Measurements from ENCODE around the gene KLHL7.
"Not testable (repeated sequence)": the region's sequence is repeated elsewhere in the genome, so short reads cannot be mapped to it uniquely, and the experiment has no call there.

Gene KLHL7

DNA sequence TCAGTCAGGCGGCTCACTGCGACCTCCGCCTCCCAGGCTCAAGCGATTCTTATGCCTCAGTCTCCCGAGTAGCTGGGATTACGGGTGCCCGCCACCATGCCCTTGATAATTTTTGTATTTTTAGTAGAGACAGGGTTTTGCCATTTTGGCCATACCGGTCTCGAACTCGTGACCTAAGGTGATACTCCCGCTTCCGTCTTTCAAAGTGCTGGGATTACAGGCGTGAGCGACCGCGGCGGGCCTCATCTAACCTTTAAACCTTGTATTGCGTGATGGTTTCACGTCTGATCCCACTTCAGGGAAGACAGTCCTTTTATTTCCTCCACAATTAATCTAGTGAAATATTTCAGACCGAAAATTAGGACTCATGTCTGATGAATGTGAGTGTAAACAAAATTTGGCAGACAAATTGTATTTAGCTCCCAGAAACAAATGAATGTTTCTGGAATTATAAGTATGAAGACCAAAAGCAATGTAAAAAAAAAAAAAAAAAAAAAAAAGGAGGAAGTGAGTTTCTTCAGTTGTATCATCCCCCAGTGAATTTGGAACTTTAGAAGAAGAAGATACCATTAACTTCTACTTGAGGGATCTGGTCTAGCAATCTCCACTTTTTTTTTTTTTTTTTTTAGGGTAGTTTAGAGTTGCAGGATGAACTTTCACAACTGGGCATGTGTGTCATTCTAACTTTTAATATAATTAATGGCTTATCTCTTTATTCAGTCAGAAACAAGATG lies 77.9 kb downstream of the KLHL7 start:
- no peak for DNase-seq

DNA sequence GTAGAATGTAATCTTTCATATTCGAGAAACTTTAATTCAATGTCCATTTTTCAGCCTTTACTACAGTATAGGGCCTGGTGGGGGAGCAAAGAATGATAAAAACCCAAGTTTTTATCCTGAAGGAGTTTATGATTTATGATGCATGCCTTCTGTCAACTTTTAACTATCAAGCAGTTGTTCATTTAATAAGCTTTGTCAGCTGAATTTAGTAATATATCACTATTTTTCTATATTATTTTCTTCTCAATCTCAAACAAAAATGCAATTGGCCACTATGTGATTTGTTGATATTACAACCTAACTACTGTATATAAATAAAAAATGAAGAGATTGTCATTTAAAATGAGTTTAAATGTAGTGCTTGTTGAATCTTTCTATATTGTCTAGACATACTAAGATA lies 78.7 kb downstream of the KLHL7 start:
- no peak for DNase-seq

DNA sequence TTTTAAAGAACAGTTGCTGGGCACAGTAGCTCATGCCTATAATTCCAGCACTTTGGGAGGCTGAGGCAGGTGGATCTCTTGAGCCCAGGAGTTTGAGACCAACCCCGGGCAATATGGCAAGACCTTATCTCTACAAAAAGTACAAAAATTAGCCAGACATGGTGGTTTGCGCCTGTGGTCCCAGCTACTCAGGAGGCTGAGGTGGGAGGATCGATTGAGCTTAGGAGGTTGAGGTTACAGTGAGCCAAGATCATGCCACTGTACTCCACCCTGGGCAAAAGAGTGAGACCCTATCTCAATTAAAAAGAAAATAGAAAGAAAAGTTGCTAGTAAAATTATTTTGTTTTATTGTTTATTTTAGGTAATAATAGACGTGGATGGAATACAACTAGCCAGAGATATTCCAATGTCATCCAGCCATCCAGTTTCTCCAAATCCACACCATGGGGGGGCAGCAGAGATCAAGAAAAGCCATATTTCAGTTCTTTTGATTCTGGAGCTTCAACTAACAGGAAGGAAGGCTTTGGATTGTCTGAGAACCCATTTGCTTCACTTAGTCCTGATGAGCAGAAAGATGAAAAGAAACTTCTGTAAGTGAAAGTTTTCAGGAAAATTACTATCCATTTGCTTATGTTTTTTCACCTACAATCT lies 79.2 kb downstream of the KLHL7 start:
- DNase-seq, result no peak

DNA sequence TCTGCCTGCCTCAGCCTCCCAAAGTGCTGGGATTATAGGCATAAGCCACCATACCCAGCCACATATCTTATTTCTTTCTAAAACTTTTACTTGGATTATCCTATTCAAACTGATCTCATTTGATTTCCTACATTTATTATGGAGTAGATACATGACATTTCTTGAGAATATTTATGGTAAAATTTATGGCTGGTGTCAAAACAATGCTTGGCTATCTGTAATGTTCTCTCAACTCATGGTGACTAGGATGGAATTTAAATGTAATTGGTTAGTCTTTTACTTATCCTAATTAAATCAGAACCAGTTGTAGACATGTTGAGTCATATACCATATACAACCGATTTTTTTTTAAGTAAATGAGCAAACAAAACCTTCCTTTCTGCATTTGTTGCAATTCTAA lies 80.4 kb downstream of the KLHL7 start:
- DNase-seq, result no peak

DNA sequence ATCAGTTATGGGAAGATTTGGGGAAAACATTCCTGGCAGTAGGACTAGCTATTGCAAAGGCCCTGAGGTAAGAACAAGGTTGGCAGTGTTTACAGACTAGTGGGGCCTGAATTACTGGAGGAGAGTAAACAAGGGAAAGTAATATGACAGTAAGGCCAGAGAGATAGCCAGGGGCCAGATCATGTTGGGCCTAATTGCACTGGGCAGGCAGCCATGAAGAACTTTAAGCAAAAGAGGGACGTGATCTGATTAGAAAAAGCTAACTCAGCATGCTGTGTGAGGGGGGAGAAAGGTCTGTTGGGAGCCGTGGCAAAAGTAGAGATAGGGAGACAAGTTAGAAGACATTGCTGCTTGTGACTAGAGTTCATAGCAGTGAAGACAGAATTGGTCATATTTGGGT lies 85.4 kb downstream of the KLHL7 start:
- no peak for DNase-seq

DNA sequence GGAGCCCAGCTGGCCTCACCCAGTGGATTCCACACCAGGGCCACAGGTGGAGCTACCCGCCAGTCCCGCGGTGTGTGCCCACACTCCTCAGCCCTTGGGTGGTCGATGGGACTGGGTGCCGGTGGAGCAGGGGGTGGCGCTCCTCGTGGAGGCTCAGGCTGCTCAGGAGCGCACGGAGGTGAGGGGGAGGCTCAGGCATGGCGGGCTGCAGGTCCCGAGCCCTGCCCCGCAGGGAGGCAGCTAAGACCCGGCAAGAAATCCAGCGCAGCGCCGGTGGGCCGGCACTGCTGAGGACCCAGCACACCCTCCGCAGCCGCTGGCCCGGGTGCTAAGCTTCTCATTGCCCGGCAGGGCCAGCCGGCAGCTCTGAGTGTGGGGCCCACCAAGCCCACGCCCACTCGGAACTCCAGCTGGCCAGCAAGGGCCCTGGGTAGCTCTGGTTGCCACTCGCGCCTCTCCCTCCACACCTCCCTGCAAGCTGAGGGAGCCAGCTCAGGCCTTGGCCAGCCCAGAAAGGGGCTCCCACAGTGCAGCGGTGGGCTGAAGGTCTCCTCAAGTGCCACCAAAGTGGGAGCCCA lies 88.2 kb downstream of the KLHL7 start:
- not testable (repeated sequence) for DNase-seq

DNA sequence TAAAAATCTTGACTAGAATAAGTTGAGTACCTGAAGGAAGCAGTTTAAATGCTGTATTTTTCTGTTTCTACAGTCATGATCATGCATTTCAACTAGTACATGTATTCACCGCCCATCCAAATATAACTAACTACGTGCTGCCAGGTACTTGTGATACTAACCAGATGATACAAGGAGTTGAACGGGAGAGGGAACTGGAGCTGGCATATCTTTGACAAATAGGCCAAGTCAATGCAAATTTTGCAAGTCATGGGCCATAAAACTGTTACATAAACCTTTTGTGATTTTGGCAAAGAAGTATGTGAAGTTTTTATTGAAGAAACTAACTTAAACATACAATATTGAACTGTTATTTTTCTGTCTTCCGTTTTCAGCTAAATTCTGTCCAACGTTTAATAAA lies 90.7 kb downstream of the KLHL7 start:
- DNase-seq, result no peak

DNA sequence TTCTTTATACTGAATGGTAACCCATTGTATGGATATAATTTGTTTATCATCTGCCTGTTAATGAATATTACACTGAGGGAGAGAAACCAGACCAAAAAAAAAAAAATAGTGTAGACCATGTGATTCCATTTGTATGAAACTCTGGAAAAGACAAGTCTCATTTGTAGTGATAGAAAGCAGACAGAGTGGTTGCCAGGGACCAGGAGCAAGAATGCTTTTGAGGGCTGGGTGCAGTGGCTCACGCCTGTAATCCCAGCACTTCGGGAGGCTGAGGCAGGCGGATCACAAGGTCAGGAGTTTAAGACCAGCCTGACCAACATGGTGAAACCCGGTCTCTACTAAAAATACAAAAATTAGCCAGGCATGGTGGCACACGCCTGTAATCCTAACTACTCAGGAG lies 92.2 kb downstream of the KLHL7 start:
- not testable (repeated sequence) for DNase-seq

DNA sequence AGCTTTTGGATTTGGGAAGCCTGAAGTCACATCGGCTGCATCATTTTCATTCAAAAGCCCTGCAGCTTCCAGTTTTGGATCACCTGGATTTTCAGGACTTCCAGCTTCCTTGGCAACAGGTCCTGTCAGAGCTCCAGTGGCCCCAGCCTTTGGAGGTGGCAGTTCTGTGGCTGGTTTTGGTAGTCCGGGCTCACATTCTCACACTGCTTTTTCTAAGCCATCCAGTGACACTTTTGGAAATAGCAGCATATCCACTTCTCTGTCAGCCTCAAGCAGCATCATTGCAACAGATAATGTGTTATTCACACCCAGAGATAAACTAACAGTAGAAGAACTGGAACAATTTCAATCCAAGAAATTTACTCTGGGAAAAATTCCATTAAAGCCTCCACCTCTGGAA lies 94.7 kb downstream of the KLHL7 start:
- DNase-seq, result no peak

DNA sequence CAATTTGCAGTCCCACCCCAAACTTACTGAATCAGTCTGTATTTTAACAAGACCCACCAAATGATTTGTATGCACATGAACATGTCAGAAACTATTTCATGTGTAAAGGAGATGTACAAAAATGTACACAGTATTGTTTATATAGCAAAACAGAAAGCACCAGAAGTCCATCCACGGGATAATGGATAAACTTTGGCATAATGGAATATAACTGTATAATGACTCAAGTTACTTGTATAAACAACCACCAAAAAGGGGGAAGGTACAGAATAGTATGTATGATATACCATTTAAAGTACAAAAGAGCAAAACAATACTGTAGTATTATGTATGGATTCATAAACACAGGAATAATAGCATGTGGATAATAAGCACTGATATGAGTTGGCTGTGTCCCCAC lies 98.7 kb downstream of the KLHL7 start:
- DNase-seq, result no peak

DNA sequence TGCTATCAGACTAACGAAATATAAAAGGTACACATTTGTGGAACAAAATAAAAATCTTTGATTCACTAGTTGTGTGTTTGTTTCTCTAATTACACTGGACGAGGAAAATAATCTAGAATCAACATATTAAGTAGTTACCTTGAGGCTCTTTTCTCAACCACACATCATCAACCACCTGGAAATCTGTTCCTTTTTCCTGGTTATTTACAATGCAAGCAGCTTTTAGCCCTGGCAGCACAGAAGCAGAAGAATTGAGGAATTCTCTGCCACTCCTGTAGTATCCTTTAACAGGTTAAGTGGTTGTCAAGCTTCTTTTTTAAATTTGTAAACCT lies 100.0 kb downstream of the KLHL7 start:
- no peak for DNase-seq

DNA sequence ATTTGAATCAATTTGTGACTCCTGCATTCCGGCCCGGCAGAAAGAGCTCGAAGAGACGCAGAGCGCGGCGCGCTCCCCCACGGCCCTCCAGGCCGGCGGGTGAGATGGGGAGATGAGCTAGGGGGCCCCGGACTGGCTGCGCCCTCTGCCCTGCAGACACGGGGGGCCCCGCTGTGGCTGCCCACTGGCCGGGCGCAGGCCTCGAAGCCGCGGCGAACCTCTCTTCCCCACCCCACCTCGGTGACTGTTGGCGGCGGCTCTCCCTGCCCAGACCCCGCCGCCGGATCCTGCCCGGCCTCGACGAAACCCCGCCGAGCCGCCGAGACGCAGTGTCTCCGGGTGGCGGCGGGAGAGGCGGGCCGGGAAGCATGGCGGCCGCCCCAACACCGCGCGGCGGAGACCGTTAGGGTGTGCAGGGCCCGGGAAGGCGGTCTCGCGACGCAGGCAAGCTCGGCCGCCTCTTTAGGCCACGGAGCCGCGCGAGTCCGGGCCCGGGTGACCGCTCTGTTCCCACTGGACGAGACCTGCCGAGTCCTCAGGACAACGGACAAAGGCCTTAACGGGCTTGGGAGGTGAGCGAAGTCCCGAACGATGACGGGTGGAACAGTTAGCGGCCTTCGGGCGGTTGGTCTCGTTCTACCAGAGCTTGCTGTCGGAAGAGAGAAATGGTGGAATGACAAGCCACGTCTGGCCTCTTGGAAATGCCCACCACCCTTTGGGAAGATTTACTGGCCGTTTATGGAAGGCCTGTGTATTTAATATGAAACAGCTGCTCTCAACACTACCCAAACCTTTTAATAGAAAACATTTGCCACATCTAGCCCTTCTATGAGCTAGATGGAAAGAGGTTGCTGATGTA lies 100.6 kb downstream of the KLHL7 start:
- DNase-seq, result no peak

DNA sequence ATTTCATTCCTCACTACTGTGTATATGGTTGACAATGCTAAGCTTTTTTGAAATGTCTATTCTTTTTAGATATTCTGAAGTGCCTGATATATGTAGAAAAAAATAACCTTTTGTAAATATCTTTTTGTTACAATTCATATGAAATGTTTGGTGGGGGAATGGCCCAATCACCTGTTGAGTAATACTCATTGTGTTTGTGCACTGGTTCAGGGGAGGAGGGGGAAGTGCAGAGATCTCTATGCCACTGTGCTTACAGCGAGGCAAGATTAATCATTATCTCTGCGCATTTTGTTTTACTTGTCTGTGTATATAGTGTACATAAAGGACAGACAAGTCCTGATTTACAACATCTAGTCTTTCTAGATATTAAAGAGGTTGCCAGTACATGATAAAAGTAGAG lies 101.4 kb downstream of the KLHL7 start:
- no peak for DNase-seq

DNA sequence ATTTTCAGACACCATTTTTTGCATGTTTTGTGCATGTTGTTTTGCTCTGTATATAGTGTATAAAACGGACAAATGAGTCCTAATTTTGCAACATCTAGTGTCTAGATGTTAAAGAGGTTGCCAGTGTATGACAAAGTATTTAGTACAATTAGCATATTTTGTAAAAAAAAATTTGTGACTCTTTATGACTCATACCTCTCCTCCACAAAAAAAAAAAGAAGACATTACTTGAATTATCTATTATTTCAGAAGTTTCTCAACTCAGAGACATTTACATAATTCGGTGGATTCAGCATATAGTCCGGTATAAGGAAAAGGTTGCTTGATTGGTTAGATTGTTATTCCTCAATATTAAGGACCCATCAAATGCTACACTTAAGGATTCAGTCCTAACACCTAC lies 102.3 kb downstream of the KLHL7 start:
- no peak for DNase-seq

DNA sequence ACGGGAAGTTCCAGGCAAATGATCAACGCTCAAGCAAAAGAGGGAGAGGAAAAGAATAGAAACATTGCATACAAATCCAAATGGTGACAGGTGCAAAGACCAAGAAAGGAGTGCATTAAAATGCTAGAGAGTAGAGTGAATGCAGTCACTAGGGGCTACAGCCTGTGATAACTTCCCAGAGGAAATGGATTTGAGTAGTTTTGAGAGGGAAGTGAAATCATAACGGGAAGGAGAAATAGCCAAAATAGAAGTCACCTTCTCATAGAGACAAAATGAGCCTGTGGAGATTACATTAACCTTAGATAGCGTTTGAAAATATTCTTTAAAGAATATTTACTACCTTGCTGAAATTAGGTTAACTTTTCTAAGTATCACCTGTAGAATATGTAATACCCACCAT lies 102.7 kb downstream of the KLHL7 start:
- DNase-seq, result no peak

DNA sequence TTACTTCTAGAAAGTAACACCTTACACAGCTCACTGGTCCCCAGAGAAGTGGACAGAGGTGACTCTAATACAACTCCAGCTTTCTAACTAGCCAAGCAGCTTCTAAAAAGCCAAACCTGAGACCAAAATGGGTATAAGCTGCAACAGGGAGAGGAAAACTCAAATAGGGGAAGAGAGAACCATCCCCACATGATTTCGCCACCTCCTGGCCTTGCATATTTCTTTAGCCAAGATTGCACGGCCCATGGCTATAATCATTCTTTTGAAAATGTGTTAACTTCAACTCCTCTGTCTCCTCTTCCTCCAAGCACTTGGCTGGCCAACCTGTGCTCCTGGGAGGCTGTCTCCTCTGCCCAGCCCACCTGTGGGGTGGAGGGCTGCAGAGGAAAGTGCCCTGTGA lies 104.9 kb downstream of the KLHL7 start:
- no peak for DNase-seq

DNA sequence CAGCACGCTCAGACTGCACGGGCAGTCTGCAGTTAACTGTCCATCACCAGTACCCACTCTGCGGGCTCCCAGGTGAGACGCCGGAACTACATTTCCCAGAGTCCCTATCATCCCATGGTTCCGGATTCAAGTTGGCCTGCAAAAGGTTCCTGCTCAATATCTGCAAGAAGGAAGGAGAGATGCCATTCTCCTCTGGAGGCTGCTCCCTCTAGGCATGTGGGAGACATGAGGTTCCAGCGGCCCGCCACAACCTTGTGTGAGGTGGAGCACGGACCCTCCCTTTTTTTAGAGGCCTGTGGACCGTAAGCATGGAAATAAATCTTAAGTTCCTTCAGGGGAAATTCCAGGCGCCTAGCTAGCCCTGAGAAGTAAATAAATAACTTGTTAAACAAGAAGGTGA lies 106.0 kb downstream of the KLHL7 start:
- no peak for DNase-seq

DNA sequence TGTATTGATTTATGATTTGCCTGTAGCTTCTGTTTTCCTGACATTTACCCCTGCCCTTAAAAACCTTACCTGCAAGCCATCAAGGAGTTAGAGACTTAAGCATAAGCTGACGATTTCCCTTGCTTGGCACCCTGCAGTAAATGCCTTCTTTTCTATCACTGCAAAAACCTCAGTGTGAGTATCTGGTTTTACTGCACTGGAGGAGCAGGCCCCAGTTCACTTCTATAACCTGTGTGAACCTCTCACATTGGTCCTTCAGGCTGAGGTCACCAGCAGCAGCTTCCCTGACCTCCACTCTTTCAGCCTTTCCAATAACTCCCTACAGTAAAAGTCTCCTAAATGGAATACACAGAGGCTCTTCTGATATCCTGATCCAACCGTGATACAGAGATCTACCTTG lies 106.8 kb downstream of the KLHL7 start:
- DNase-seq, result no peak

DNA sequence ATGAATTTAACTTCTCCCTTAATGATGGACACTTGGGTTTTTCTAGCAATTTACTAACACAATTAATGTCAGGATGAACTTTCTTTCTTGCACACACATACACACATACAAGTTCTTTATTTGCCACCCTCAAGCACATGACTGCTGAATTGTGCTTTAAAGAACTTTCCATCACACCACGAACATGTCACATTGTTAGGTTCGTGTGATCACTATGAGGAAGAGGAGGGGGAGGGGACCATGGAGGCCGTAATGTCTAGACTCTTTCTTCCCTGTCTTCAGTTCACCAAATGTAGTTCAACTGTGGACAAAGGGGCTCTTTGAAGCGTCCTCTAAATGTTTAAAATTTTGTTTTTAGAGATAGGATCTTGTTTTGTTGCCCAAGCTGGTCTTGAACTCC lies 107.3 kb downstream of the KLHL7 start:
- DNase-seq, result no peak

DNA sequence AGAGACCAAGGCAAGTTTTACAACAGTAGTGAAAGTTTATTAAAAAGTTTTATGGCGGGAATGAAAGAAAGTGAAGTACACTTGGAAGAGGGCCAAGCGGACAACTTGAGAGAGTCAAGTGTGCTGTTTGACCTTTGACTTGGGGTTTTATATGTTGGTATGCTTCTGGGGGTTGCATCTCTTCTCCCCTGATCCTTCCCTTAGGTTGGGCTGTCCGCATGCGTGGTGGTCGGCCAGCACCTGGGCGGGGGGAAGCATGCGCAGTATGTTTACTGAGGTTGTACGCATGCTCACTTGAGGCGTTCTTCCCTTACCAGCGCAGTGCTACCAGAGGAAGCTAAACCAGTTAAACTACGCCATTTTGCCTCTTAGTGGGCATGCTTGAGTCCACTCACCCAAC lies 108.2 kb downstream of the KLHL7 start:
- no peak for DNase-seq

DNA sequence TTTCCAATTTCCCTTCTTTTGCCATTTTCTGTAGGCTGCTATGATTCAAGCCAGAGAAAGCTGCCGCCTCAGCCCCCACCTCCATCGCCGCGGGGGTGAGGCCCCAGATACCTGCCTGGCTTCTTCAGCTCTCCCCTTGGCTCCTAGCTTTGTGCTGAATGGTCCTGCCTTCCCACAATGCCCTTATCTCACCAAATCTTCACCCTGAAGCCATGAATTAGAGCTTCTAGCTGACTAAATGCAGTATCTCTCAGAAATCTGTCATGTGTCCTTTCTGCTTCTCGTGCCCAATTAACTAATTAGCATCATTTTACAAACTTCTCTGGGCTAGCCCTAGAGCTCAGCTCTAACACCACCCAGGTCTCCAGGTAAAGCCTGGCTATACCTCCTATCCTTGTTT lies 108.8 kb downstream of the KLHL7 start:
- no peak for DNase-seq

DNA sequence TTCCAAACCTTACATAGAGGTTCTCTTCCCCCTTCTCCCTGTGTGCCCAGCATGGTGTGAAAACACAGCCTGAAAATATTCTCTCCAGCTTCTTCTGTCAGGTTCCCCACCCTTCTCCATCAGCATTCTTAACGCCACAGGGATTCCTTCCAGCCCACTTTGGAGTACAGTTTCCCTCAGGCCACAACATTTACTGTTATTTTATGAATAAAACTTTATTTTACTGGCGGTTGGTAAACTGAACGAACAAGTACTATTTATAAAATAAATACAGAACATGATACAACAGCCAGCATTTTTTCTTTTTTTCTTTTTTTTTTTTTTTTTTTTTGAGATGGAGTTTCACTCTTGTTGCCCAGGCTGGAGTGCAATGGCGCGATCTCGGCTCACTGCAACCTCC lies 109.4 kb downstream of the KLHL7 start:
- DNase-seq, result no peak

DNA sequence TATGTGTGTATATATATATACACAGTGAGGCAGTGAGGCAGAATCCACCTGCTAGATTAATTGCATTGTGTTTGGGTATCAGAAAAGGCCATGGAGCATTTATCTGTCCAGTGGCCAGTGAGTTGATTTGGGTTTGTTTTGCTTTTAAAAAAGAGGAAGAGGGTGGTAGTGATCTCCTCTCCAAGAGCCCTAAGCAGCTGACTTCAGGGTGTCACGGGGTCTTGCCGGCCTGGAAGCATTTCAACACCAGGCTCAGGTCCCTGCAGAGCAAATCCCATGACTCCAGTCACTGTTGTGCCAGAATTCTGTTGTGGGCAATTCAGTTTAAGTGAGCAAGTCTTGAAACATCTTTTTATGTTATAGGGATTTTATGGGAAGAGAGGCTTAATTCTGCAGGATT lies 110.4 kb downstream of the KLHL7 start:
- DNase-seq, result no peak

DNA sequence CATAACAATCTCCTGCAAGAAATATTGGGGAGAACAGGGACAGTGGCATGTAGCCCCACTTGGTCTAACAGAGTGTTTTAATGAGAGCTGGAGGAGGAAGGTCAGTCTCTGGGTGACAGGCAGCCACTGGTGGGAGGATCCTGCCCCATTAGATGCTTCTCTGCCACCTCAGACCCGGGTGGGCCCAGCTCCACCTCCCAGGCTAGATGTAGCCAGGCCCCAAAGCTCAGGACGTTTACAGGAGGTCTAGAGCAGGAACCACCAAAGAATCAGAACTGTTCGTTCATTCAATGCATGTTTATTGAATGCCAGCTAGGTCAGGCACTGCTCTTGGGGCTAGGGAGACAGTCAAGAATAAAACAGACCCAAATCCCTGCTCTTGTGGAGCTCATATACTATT lies 112.6 kb downstream of the KLHL7 start:
- DNase-seq, result no peak

Data from DMS153 (cell line).